GM21360 (cell line): ENCODE data around the gene SMAD6.
"Not testable (repeated sequence)": the region's sequence is repeated elsewhere in the genome, so short reads cannot be mapped to it uniquely, and the experiment has no call there.

Source experiments
- ATAC-seq: cut with Tn5 transposase; IDR thresholded peaks from one replicate; pipeline ENCODE4 v1.9.1; 2021; ENCODE audit warnings: mild to moderate bottlenecking, moderate library complexity; ENCODE audit not compliant: unreplicated experiment

SMAD6 gene

DNA sequence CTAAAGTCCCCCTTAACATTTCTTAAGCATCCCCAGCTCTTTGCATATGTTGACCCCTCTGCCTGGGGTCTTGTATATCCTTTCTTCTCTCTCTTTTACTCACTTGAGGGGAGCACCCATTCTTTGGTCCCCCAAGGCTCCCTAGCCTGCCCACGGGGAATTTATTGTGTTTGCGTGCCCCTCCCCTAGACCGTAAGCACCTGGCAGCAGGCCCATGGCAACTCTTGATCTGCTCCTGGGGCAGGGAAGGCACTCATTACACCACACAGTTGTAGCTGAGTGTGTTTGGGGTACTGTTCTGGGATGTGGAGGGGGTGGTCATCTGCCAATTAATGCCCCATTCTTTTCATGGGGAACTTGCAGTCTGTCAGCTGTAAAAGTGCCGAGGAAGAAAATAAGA lies 27.3 kb upstream of the SMAD6 start:
- no peak for ATAC-seq

DNA sequence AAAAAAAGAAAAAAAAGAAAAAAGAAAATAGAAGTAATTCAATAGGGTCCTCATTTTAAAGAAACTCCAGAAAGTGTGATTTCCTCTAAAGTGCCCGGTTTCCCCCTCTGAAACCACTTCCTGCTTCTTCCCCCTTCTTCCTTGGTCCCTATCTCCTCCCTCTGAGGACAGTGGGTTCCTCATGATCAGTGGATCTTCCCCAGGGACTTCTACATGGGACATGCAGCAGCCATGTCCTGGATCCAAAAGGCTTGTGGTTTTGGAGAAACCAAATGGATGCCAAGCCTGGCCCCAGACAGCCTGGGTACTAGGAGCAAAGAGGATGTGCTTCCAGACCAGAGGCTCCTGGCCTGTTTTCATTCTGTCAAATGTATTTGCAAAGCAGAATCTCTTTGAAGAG lies 26.6 kb upstream of the SMAD6 start:
- ATAC-seq, result no peak

- no peak for ATAC-seq
Measured at GRCh38 chr15:66677336-66677735, 24.7 kb upstream of the SMAD6 start.

GRCh38 chr15:66679061-66679656 lies 22.9 kb upstream of the SMAD6 start:
- ATAC-seq, result no peak

- no peak for ATAC-seq
Measured at GRCh38 chr15:66679657-66680108, 22.4 kb upstream of the SMAD6 start.

- no peak for ATAC-seq
Measured at GRCh38 chr15:66680502-66680901, 21.5 kb upstream of the SMAD6 start.

DNA sequence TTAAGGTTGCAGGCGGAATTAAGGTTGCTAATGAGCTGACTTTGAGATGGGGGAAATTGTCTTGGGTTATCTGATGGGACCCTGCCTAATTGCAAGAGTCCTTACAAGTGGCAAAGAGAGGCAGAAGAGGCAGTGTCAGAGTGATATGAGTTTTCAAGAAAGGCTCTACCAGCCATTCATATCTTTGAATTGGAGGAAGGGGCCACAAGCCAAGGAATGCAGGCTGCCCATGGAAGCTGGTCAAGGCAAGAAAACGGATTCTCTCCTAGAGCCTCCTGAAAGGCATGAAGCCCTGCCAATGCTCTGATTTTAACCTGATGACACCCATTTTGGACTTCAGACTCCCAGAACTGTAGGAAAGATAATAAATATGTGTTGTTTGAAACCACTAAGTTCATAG lies 20.6 kb upstream of the SMAD6 start:
- no peak for ATAC-seq

GRCh38 chr15:66682246-66682645 lies 19.8 kb upstream of the SMAD6 start:
- no peak for ATAC-seq

GRCh38 chr15:66682865-66683264 lies 19.2 kb upstream of the SMAD6 start:
- ATAC-seq, result no peak

GRCh38 chr15:66684136-66684681 lies 17.8 kb upstream of the SMAD6 start:
- no peak for ATAC-seq

DNA sequence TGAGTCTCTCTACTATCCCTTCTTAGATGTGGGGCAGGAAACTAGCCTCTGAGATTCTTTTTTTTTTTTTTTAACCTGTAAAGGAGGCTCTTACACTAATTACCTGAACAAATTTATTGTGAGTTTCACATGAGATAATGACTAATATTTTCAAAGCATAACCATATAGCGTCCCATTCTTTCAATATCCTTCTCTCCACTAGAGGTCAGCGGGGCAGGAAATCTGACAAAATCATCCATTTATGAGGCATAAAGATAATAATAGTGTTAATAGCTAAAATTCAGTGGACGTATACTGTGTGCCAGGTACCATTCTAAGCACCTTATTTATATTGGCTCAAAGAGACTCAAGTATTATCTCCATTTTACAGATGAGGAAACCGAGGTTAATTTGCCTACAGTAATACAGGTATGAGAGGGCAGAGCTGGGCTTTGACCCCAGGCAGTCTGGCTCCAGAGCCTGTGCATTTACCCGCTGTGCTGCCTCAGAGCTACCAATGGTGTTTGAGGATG lies 16.3 kb upstream of the SMAD6 start:
- ATAC-seq, result no peak

DNA sequence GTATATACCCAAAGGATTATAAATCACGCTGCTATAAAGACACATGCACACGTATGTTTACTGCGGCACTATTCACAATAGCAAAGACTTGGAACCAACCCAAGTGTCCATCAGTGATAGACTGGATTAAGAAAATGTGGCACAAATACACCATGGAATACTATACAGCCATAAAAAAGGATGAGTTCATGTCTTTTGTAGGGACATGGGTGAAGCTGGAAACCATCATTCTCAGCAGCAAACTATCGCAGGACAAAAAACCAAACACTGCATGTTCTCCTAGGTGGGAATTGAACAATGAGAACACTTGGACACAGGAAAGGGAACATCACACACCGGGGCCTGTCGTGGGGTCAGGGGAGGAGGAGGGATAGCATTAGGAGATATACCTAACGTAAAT lies 11.1 kb upstream of the SMAD6 start:
- not testable (repeated sequence) for ATAC-seq

GRCh38 chr15:66691727-66692126 lies 10.3 kb upstream of the SMAD6 start:
- no peak for ATAC-seq

DNA sequence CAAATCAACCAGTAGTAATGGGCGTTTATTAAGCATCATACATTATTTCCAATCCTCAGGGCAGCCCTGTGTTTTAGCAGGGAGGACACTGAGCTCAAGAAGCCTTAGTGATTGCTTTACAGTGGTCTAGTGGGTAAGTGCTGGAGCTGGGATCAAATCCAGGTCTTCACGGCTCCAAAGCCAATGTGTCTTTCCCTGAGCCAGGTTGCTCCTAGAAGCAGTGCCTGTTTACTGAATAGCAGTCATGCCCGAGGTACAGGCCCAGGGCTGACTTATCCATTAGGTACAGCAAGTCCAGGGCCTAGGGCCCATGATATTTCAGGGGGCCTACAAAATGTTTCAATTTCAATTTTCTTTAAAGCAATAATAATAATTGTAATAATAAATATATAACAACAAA lies 9.6 kb upstream of the SMAD6 start:
- ATAC-seq, result no peak

DNA sequence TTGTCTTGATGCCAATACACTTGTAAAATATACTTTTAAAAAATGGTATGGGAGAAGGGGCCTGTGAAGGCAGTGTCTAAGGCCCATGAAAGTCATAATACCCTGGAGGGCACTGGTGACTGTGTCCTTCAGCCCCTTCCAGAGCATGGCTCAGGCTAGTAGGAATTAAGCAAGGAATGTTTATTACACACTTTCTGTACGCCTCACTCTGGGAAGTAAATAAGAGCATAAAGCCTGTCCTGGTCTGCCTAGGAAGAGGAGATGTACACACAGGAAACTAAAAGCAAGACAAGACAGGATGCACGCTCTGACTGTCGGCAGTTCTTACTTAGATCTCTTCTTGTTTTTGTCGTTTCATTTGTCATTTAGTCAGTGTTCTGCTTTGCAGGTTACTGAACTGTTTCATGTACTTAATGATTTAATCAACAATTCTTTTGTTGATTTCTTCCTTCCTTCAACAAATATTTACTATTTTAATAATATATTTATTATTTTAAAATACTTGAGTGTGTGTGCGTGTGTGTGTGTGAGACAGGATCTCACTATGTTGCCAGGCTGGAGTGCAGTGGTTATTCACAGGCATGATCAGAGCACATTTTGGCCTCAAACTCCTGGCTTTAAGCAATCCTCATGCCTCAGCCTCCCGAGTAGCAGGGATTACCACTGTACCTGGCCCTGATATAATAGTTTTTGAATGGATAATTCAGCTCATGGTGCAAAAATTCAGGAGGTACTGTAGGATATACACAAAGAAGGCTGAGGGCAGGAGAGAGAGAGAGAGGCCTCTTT lies 9.0 kb upstream of the SMAD6 start:
- ATAC-seq, result no peak

DNA sequence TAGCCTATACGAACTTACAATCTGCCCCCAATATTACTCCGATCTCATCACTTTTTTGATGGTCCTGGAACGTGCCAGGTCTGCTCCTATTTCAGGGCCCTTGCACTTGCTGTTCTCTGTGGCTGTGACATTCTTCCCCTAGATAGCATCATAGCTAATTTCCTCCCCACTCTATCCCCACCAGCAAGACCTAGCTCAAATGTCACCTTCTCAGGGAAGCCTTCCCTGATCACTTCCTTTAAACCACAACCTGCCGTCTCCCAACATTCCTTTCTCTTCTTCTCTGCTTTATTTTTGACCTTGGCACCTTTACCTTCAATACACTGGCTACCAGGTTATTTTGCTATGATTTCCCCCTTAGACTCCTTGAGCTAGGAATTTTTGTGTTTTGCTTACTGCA lies 5.3 kb upstream of the SMAD6 start:
- ATAC-seq, result no peak

- no peak for ATAC-seq
Measured at GRCh38 chr15:66698318-66698961, 3.6 kb upstream of the SMAD6 start.

DNA sequence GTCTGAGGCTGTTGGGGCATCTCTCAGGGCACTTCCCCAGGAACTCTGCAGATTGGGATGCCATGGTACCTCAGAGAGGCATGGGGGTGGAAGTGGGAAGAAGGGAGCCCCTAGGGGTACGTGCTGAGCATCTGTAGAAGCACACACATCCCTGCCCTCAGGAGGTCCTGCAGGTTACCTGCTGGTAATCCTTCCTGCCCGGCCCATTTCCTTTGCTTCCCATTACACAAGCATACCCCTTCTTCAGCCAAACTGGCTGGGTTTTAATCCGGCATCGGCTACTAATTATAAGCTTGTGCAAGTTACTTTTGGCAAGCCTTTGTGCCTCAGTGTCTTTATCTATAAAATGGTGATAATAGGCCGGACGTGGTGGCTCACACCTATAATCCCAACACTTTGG lies 3.1 kb upstream of the SMAD6 start:
- ATAC-seq, result no peak

- ATAC-seq, result no peak
Measured at GRCh38 chr15:66700412-66700801, 1.6 kb upstream of the SMAD6 start.

GRCh38 chr15:66700802-66701421 lies 1.1 kb upstream of the SMAD6 start:
- ATAC-seq, result no peak

GRCh38 chr15:66701422-66702034 lies 508 bp upstream of the SMAD6 start:
- ATAC-seq, result no peak
